SU-DHL-6 (cell line): Measurements from ENCODE around the gene NUDT7.

Experiments
- H2AFZ ChIP-seq: fragments of 200-600 bp; sonication (generic); 2 replicates; pipeline ENCODE4 v1.6.1; 2014; ENCODE audit warnings: low read depth, mild to moderate bottlenecking, moderate library complexity, mixed read lengths, antibody characterized with exemption, low read length; ENCODE audit not compliant: severe bottlenecking
- H3F3A ChIP-seq: fragments of 200-600 bp; shearing (Covaris generic); 2 replicates; pipeline ENCODE4 v1.6.0; 2016; ENCODE audit warnings: antibody characterized with exemption, mild to moderate bottlenecking; ENCODE audit not compliant: insufficient read depth
- H3K27ac ChIP-seq: fragments of 200-600 bp; sonication (generic); 2 replicates; pipeline ENCODE4 v1.5.1; 2016; ENCODE audit warnings: low read depth, mild to moderate bottlenecking, low read length, moderate library complexity, mixed read lengths
- H3K27me3 ChIP-seq: fragments of 200-600 bp; sonication (generic), shearing (Covaris generic); 2 replicates; pipeline ENCODE4 v1.6.0; 2014; ENCODE audit warnings: mild to moderate bottlenecking, low read length
- H3K36me3 ChIP-seq: fragments of 200-600 bp; sonication (generic); 2 replicates; pipeline ENCODE4 v1.6.1; 2014; ENCODE audit warnings: mild to moderate bottlenecking, low read length, mixed read lengths
- H3K4me2 ChIP-seq: fragments of 300-600, 200-600 bp; shearing (Covaris generic), sonication (generic); 2 replicates; pipeline ENCODE4 v1.6.0; 2014; ENCODE audit warnings: low read length, low read depth, mild to moderate bottlenecking; ENCODE audit not compliant: poor library complexity, severe bottlenecking
- H3K4me3 ChIP-seq: fragments of 200-600 bp; sonication (generic); 2 replicates; pipeline ENCODE4 v1.5.1; 2014; ENCODE audit warnings: antibody characterized with exemption, low read length, mild to moderate bottlenecking, mixed read lengths; ENCODE audit not compliant: insufficient read depth, poor library complexity, severe bottlenecking
- H3K79me2 ChIP-seq: fragments of 200-600 bp; sonication (generic); 2 replicates; pipeline ENCODE4 v1.6.1; 2014; ENCODE audit warnings: mild to moderate bottlenecking, low read length, moderate library complexity; ENCODE audit not compliant: insufficient read depth
- H3K9ac ChIP-seq: fragments of 200-600 bp; sonication (generic); 2 replicates; pipeline ENCODE4 v1.7.0; 2014; ENCODE audit warnings: mild to moderate bottlenecking, low read length
- H3K9me2 ChIP-seq: fragments of 200-600 bp; sonication (generic); replicated peaks from 2 replicates; pipeline ENCODE4 v1.6.1; 2014; ENCODE audit warnings: low read length; ENCODE audit not compliant: insufficient read depth
- H3K9me3 ChIP-seq: fragments of 200-600 bp; sonication (generic); 2 replicates; pipeline ENCODE4 v1.6.1; 2014; ENCODE audit warnings: low read length, mixed read lengths; ENCODE audit not compliant: insufficient read depth
- H4K20me1 ChIP-seq: fragments of 200-600 bp; sonication (generic); 2 replicates; pipeline ENCODE4 v1.6.1; 2014; ENCODE audit warnings: low read depth, mild to moderate bottlenecking, antibody characterized with exemption, low read length, moderate library complexity, mixed read lengths
- CTCF ChIP-seq: fragments of 200-600 bp; sonication (generic); IDR thresholded peaks from one replicate; pipeline ENCODE4 v1.5.1; 2017; ENCODE audit warnings: antibody characterized with exemption, mild to moderate bottlenecking, low read length, moderate library complexity; ENCODE audit not compliant: insufficient read depth, poor library complexity, severe bottlenecking
- EZH2phosphoT487 ChIP-seq: fragments of 200-600 bp; sonication (generic), shearing (Covaris generic); conservative IDR thresholded peaks from 2 replicates; pipeline ENCODE4 v1.6.1; 2018; ENCODE audit warnings: mild to moderate bottlenecking, antibody characterized with exemption, low read length, moderate library complexity, mixed read lengths

The NUDT7 gene

GRCh38 chr16:77680496-77680895 is 41.8 kb upstream of the NUDT7 start:
- no peak overlapping the region for H3K9ac ChIP-seq
- H3K9me3 ChIP-seq = no peaks in the 10 kb centered on the region

GRCh38 chr16:77682586-77682985 is 39.7 kb upstream of the NUDT7 start:
- no peak overlapping the region for H3K27ac ChIP-seq
- no peak for TF ChIP-seq EZH2phosphoT487
- TF ChIP-seq CTCF = no peak
- no peaks in the 10 kb centered on the region for H3K79me2 ChIP-seq
- H4K20me1 ChIP-seq = no peaks in the 10 kb centered on the region
- H3K4me2 ChIP-seq = no peak overlapping the region
- H3K9me2 ChIP-seq = no peaks in the 10 kb centered on the region
- no peaks in the 10 kb centered on the region for H3K36me3 ChIP-seq
- H3K9ac ChIP-seq = no peak overlapping the region
- H3K9me3 ChIP-seq = no peaks in the 10 kb centered on the region
- H3F3A ChIP-seq = no peaks in the 10 kb centered on the region
- H2AFZ ChIP-seq = no peak overlapping the region
- no peaks in the 10 kb centered on the region for H3K27me3 ChIP-seq
- no peak overlapping the region for H3K4me3 ChIP-seq

More at GRCh38 chr16:77680496-77680895, 41.8 kb upstream of the NUDT7 start:
- H3F3A ChIP-seq = no peaks in the 10 kb centered on the region
- H3K4me2 ChIP-seq = no peak overlapping the region
- H3K79me2 ChIP-seq = no peaks in the 10 kb centered on the region
- H2AFZ ChIP-seq = peak overlapping the region; percentile 23
- H3K4me3 ChIP-seq = no peak overlapping the region
- H3K27ac ChIP-seq = no peak overlapping the region
- no peaks in the 10 kb centered on the region for H4K20me1 ChIP-seq
- no peak for TF ChIP-seq CTCF
- TF ChIP-seq EZH2phosphoT487 = no peak
- no peaks in the 10 kb centered on the region for H3K27me3 ChIP-seq
- H3K9me2 ChIP-seq = no peaks in the 10 kb centered on the region
- no peaks in the 10 kb centered on the region for H3K36me3 ChIP-seq

GRCh38 chr16:77683397-77684180 is 38.7 kb upstream of the NUDT7 start:
- H4K20me1 ChIP-seq = no peaks in the 10 kb centered on the region
- H3F3A ChIP-seq = no peaks in the 10 kb centered on the region
- no peak overlapping the region for H3K4me2 ChIP-seq
- H3K4me3 ChIP-seq = no peak overlapping the region
- H2AFZ ChIP-seq = no peak overlapping the region
- H3K9me3 ChIP-seq = no peaks in the 10 kb centered on the region
- TF ChIP-seq EZH2phosphoT487 (no peak), CTCF (no peak)
- H3K36me3 ChIP-seq = no peaks in the 10 kb centered on the region
- H3K27ac ChIP-seq = no peak overlapping the region
- no peaks in the 10 kb centered on the region for H3K79me2 ChIP-seq
- H3K9me2 ChIP-seq = no peaks in the 10 kb centered on the region
- no peak overlapping the region for H3K9ac ChIP-seq
- no peaks in the 10 kb centered on the region for H3K27me3 ChIP-seq
